Measurements from ENCODE around the gene PARP6.

- TF ChIP-seq CTCF (IDR thresholded peaks at IDR 0.05) (no peak), EZH2 (IDR thresholded peaks at IDR 0.05; ENCODE audit: borderline replicate concordance, insufficient read depth, low read depth, low read length, poor library complexity, severe bottlenecking) (no peak)
Observed at GRCh38 chr15:72237029-72237852, 35.1 kb downstream of the PARP6 start.

Data from B cell (primary cell).